ENCODE data around the gene HAND1.
"Not testable (repeated sequence)": the region's sequence is repeated elsewhere in the genome, so short reads cannot be mapped to it uniquely, and the experiment has no call there.

HAND1 gene

GRCh38 chr5:154478224-154478565 is at the start of gene HAND1:
Gene HAND1 (minus strand): TSS chr5:154478227. CDS start chr5:154478008, 219 bp downstream.
- no peak for DNase-seq (ENCODE audit: extremely low read depth in 1 of 2, low read depth in 1 of 2)

- DNase-seq (ENCODE audit: extremely low read depth in 1 of 2, low read depth in 1 of 2), result no peak
These were observed 48.5 kb upstream of the HAND1 start for GRCh38 chr5:154526231-154527226.

- no peak for DNase-seq (ENCODE audit: extremely low read depth in 1 of 2, low read depth in 1 of 2)
These were observed 46.8 kb upstream of the HAND1 start for GRCh38 chr5:154524859-154525258.

- DNase-seq (ENCODE audit: extremely low read depth in 1 of 2, low read depth in 1 of 2), result no peak
These were observed 46.2 kb upstream of the HAND1 start for GRCh38 chr5:154524181-154524580.

- DNase-seq (ENCODE audit: extremely low read depth in 1 of 2, low read depth in 1 of 2), result no peak
These were observed 45.7 kb upstream of the HAND1 start for GRCh38 chr5:154523709-154524108.

GRCh38 chr5:154523104-154523503 is 45.1 kb upstream of the HAND1 start:
- DNase-seq (ENCODE audit: extremely low read depth in 1 of 2, low read depth in 1 of 2), result no peak

GRCh38 chr5:154522284-154522683 is 44.3 kb upstream of the HAND1 start:
- DNase-seq (ENCODE audit: extremely low read depth in 1 of 2, low read depth in 1 of 2), result no peak

- DNase-seq (ENCODE audit: extremely low read depth in 1 of 2, low read depth in 1 of 2), result no peak
These were observed 43.7 kb upstream of the HAND1 start for GRCh38 chr5:154521756-154522155.

- DNase-seq (ENCODE audit: extremely low read depth in 1 of 2, low read depth in 1 of 2), result no peak
These were observed 42.9 kb upstream of the HAND1 start for GRCh38 chr5:154520861-154521453.

- DNase-seq (ENCODE audit: extremely low read depth in 1 of 2, low read depth in 1 of 2), result no peak
These were observed 41.3 kb upstream of the HAND1 start for GRCh38 chr5:154519359-154519758.

- DNase-seq (ENCODE audit: extremely low read depth in 1 of 2, low read depth in 1 of 2), result no peak
These were observed 40.4 kb upstream of the HAND1 start for GRCh38 chr5:154518438-154518867.

- DNase-seq (ENCODE audit: extremely low read depth in 1 of 2, low read depth in 1 of 2), result no peak
These were observed 39.9 kb upstream of the HAND1 start for GRCh38 chr5:154517810-154518437.

- DNase-seq (ENCODE audit: extremely low read depth in 1 of 2, low read depth in 1 of 2), result no peak
These were observed 39.2 kb upstream of the HAND1 start for GRCh38 chr5:154517181-154517580.

GRCh38 chr5:154516475-154516874 is 38.4 kb upstream of the HAND1 start:
- no peak for DNase-seq (ENCODE audit: extremely low read depth in 1 of 2, low read depth in 1 of 2)

GRCh38 chr5:154515488-154515887 is 37.5 kb upstream of the HAND1 start:
- DNase-seq (ENCODE audit: extremely low read depth in 1 of 2, low read depth in 1 of 2), result not testable (repeated sequence)

GRCh38 chr5:154514331-154514730 is 36.3 kb upstream of the HAND1 start:
- no peak for DNase-seq (ENCODE audit: extremely low read depth in 1 of 2, low read depth in 1 of 2)

- no peak for DNase-seq (ENCODE audit: extremely low read depth in 1 of 2, low read depth in 1 of 2)
These were observed 35.6 kb upstream of the HAND1 start for GRCh38 chr5:154513669-154514084.

GRCh38 chr5:154511984-154512383 is 34.0 kb upstream of the HAND1 start:
- DNase-seq (ENCODE audit: extremely low read depth in 1 of 2, low read depth in 1 of 2), result no peak

GRCh38 chr5:154509784-154510555 is 31.9 kb upstream of the HAND1 start:
- no peak for DNase-seq (ENCODE audit: extremely low read depth in 1 of 2, low read depth in 1 of 2)

GRCh38 chr5:154508114-154508513 is 30.1 kb upstream of the HAND1 start:
- DNase-seq (ENCODE audit: extremely low read depth in 1 of 2, low read depth in 1 of 2), result no peak

GRCh38 chr5:154506716-154507080 is 28.7 kb upstream of the HAND1 start:
- no peak for DNase-seq (ENCODE audit: extremely low read depth in 1 of 2, low read depth in 1 of 2)

Data from activated CD8-positive, alpha-beta memory T cell treated with anti-CD3 and anti-CD28 coated beads for 1 hour (primary cell).